HG03432 (cell line): Measurements from ENCODE around the gene R3HDML.
"Not testable (repeated sequence)": the region's sequence is repeated elsewhere in the genome, so short reads cannot be mapped to it uniquely, and the experiment has no call there.

ENCODE experiments used
- ATAC-seq: cut with Tn5 transposase; IDR thresholded peaks from one replicate; pipeline ENCODE4 v1.9.1; 2021; ENCODE audit warnings: mild to moderate bottlenecking, moderate library complexity; ENCODE audit not compliant: unreplicated experiment

R3HDML gene, protein sequence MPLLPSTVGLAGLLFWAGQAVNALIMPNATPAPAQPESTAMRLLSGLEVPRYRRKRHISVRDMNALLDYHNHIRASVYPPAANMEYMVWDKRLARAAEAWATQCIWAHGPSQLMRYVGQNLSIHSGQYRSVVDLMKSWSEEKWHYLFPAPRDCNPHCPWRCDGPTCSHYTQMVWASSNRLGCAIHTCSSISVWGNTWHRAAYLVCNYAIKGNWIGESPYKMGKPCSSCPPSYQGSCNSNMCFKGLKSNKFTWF

DNA sequence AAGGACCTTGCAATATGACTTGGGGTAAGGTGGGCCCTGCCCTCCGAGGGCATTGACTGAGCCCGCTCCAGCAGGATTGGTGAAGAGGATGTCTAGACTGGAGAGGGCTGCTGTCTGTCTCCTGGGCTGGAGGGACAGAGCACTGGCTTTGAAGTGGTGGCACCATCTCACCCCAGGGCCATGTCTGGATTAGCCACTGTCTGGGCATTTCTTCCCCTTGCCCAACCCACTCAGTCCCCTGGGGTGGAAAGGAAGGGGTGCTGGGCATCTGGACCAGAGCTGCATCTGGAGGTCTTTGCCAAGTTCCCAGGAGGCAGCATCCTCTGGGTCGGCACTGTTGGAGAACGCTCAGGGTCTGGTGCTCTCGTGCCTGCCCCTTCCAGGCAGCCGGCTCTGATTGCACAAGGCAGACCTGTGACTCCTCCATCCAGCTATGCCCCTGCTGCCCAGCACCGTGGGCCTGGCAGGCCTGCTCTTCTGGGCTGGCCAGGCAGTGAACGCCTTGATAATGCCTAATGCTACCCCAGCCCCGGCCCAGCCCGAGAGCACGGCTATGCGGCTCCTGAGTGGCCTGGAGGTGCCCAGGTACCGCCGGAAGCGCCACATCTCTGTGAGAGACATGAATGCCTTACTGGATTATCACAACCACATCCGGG, at the start of gene R3HDML:
R3HDML (plus strand) TSS at position 319 of the 656 bp plus-strand sequence; CDS start at position 434, 115 bp downstream.
- ATAC-seq = no peak

DNA sequence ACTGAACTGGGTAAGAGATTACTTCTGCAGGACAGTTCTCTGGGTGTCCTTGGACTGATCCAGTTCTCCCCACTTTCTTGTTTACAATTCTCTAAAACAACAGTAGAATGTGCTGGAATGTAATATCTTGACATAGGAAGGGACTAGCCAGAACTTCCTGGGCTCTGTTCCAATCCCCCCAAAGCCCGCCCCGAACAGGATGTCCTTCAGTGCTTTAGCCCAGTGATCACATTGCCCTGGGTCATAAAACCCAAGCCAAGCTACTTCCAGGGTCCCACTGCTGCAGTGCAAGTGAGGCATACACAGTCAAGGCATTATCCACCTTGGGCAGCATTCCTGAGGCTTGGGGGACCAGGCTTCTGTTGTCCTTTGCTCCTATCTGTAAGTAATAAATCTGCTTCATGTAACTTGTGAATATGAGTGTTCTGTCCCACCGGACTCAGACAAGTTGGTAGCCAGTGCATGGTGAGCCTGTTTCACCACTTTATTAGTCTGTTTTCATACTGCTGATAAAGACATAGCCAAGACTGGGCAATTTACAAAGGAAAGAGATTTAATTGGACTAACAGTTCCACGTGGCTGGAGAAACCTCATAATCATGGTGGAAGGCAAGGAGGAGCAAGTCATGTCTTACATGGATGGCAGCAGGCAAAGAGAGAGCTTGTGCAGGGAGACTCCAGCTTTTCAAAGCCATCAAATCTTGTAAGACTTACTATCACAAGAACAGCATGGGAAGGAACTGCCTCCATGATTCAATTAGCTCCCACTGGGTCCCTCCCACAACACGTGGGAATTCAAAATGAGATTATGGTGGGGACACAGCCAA, 49.4 kb upstream of the R3HDML start:
- no peak for ATAC-seq

DNA sequence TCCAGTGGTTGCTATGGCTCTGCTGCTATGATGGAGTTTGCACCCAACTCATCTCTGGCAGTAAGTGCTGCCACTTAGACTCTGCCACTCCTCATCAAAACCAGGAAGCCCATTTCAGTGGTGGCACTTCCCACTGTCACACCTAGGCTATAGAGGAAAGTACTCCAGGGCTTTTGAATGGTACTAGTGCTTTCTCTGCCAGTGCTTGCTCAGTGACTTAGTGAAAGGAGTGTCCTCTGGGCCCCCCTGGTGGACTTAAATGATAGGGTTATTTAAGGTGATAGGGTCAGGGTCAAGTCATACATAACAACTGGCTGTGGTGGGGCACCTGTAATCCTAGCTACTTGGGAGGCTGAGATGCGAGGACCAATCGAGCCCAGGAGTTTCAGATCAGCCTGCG, 48.6 kb upstream of the R3HDML start:
- ATAC-seq = no peak

DNA sequence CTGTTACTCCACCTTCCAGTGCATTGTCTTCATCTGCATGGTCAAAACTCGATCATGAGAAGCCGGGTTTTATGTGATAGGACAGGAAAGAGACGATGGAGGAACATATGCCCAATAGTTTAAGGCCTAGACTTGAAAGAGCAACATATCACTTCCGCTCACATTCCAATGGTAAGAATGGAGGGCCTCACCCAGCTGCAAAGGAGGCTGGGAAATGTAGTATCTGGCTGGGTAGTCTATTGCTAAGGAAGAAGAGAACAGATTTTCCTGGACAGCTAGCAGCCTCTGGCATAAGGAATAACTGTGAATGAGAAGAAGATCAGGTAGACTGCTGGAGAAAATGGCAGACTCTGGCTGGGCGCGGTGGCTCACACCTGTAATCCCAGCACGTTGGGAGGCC, 45.1 kb upstream of the R3HDML start:
- ATAC-seq = no peak

DNA sequence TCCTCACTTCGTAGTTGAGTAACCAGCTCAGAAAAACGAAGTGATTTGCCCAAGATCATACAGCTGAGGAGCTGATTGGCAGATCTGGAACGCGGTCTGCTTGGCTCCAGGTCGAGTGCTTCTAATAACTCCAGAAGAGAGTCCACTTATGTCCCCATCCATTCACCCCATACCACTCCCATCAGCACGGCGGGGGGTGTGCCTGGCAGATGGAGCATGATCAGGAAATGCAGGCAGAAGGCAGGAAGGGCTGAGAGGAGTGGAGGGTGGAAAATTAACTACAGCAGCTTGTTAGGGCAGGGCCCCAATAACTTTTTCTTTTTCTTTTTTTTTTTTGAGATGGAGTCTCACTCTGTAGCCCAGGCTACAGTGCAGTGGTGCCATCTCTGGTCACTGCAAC, 40.8 kb upstream of the R3HDML start:
- no peak for ATAC-seq

DNA sequence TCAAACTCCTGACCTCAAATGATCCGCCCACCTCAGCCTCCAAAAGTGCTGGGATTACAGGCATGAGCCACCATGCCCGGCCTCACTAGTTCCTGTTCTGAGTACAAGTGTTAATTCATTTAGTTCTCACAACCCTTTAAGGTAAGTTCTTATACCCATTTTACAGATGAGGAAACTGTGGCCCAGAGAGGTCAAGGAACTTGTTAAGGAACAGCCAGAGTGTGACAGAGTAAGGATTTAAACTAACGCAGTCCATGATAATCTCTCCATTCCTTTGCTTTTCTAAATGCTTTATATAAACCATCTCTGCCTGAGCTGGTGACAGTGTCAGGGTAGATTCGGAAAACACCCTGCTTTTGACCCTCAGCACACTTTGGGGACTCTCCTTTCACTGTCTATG, 39.1 kb upstream of the R3HDML start:
- no peak for ATAC-seq

DNA sequence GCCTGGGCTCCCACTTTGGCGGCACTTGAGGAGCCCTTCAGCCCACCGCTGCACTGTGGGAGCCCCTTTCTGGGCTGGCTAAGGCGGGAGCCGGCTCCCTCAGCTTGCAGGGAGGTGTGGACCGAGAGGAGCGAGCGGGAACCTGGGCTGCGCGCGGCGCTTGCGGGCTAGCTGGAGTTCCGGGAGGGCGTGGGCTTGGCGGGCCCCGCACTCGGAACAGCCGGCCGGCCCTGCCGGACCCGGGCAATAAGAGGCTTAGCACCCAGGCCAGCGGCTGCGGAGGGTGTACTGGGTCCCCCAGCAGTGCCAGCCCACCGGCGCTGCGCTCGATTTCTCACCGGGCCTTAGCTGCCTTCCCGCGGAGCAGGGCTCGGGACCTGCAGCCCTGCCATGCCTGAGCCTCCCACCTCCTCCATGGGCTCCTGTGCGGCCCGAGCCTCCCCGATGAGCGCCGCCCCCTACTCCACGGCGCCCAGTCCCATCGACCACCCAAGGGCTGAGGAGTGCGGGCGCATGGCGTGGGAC, 37.8 kb upstream of the R3HDML start:
- not testable (repeated sequence) for ATAC-seq

DNA sequence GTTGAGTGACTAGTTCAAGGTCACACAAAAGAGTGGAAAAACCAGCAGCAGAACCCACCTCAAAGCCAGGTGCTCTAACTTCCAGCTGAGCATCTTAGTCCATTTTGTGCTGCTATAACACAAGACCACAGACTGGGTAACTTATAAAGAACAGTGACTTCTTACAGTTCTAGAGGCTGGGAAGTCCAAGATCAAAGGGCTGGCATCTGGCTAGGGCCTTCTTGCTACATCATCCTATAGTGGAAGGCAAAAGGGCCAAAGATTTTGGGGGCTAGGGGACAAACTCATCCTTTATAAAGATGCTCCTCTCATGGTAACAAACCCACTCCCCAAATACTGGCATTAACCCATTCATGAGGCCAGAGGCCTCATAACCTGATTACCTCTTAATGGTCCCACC, 35.6 kb upstream of the R3HDML start:
- ATAC-seq = no peak

DNA sequence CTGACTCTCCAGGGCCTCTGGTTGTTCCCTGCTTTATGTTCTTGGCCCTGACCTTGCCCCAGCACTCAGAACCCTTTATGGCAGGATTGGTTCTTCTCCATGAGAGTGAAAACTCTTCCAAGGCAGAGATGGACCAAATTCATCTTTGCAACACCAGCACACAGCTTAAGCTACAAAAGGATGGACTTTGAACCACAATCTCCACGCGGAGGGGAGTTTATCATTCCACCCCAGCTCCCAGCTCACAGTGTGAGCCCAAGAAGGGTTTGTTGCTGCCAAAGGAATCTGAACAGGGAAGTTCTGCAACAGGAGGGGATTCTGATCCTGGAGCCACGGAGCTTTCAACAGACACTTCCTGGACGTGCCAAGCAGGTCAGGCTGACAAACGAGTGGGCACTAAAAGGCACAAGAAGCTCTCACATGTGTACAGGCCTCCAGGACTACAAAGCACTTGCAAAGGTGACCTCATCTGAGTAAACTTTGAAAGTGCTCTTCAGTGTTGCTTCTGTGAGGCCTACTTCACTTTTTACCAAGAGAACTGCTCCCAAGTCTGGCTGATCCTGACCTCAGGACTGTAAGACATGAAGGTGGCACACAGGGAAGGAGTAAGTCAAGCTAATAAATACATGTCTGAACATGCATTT, 34.7 kb upstream of the R3HDML start:
- ATAC-seq = no peak

DNA sequence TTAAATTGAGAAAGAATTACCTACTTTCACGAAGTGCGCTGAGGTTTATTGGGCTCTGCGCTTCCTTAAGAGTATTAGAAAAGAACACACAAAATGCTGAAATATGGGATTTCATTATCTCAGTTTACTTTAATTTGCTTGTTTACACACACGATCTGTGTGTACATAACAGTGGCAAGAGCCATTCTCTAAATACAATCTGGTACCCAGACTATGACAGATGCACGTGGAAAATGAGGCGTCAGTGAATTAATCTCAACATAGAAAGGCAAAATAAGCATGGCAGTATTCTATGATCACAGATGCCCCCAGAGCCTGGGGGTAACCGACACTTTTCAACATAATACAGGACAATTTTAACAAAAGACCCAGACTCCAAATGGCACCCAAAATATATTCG, 34.1 kb upstream of the R3HDML start:
- no peak for ATAC-seq

DNA sequence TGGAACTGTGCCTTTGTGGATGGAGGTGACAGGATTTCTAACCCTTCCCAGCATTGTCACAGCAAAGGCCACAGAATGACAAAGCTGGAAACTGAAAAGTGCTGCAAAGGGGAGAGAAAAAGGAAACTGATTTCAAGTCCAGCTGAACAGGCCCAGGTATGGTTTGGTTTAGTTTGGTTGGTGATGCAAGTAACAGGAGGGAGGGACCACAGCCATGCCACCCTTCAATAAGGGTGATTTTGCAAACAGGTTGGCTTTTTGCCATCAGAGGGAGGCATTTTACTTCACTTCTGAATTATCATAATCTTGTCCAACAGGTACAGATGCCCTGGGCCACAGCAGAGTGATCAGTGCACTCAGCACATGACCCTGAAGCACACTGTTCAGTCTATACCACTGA, 32.5 kb upstream of the R3HDML start:
- ATAC-seq = no peak

DNA sequence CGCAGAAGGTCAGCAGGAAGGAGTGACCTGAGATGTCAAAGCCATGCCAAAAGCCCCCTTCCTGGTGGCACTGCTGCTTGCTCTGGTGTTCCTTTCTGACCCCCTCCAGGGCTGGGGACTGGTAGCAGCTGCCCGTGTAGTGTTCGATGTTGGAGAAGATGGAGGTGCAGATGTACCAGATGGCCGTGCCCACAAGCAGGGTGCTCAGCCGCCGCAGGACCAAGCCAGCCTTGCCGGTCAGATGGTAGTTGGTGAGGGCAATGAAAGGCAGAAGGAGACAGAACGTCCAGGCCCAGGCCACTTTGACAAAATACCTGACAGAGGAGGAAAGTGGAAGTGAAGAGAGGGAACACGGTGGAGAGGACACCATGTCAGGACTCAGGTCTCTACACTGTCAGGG, 29.9 kb upstream of the R3HDML start:
- ATAC-seq = no peak

DNA sequence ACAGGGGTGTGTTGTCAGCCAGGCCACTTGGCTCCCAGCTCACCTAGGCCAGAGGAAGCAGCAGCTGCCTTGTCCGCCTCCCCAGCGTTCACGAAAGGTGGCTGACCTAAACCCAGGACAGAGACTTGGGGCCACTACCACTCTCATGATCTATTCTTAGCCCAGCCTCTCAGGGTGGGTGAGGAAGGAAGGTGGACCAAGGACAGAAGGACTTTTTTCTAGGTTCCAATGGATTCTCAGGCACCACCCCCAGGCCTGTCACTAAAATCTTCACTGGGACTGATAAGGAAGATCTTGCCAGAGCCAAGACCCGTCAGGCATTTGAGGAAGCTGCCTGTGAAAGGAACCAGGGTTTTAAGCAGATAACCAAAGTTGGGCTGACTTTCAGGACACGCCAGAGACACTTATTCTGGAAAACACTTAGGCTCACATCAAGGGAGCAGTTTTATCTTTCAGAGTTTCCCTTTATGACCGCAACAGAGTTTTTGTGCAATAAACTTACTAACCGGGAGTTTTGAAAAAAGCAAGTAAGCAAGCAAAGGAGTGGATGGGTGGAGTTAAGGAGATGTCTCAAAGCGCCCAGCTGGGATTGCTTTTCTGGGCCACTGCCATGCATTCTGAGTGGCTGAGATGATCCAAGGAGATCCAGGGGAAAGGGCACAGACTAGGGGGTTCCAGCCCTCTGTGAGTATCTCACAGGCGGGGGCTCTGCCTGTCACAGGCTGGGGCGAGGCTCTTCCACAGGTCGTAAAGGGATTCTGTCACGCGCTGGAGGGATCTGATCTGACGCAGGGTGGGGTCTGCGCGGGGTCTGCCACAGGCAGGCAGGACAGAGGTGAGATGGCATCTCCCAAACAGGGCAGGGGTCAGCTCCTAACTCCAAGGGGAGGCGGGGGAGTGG, 26.8 kb upstream of the R3HDML start:
- peak; percentile 3 for ATAC-seq

DNA sequence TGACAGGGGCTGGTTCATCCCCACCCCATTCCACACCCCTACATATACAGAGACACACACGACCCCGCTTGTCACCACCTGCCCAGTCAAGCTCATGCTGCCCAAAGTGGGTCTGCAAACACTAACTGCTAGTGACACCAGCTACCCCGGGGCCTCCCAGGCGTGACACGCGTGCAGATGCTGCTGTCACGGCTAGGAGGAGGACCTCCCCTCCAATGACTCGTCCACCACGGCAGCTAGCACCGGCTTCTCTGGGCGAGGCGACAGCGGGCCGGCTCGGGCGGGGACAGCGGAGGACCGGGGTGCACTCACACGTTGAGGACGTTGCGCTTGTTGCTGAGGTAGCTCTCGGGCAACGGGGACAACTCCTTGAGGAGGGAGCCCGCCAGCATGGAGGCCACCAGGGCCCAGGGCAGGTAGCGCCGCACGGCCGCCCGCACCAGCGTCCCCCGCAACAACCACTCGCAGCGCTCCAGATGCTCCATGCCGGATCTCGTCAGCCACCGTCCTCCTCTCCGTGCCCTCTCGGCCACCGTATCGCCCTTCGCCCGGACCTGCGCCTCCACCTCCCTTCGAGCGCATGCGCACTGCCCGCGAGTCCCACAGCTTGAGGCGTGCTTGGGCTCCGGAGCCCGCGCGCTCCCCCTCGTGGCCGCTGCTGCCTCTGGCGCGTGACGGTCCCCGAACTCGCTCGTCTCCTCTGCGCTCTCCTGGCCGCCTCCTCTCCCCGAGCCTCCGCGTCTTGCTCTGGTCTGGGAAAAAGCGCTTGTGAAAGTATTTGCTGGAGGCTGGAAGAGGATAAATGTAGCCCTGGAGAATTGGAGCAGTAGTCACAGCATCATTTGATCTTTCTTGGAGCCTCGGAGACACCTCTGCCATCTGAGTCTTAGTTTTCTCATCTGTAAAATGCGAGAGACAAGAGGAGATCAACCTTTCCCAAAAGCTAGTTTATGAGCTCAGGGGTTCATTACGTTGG, 25.9 kb upstream of the R3HDML start, which contains the start of gene FITM2:
FITM2 (minus strand) TSS at position 539 of the 976 bp plus-strand sequence; CDS start at position 485, 54 bp downstream.
- peak; percentile 92 for ATAC-seq

DNA sequence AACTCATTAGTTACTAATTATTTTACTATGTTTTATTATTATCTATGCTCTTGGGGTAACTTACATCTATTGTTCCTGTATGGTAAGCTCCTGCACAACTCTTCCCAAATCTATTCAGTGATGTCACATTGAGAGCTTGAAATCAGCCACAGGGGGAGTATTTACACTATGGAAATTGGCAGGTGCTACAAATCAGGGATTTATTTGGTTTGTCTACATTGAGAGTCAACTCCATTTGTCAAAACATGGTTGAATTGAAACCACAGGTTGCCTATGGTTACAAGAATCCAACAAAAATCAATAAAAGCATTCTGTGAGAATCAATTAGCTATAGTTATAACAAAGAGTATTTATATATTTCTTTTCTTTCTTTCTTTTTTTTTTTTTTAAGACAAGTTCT, 22.0 kb upstream of the R3HDML start:
- no peak for ATAC-seq

DNA sequence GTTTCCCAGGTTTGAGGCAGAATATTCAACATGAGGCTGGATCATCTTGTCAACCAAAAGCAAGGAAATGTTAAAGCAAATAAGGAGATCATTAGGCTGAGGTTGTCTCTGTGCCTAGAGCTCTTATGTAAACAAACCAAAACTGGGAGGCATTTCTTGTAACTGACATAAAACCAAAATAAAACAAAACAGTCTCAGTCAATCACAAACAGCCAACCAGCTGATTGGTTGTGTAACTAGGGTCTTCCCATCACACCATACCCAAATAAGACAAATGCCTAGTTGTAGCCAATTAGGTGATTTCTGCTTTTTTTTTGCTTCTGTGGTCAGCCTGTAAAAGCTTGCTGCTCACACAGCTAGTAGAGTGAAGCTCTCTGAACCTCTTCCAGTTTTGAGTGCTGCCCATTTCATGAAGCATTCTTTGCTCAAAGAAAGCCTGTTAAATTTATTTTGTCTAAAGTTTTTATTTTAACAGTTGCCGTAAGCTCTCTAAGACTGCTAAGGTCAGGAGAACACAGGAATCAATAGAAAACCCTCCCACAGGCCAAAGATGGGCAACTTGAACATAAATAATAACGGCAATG, 16.9 kb upstream of the R3HDML start:
- ATAC-seq = no peak

DNA sequence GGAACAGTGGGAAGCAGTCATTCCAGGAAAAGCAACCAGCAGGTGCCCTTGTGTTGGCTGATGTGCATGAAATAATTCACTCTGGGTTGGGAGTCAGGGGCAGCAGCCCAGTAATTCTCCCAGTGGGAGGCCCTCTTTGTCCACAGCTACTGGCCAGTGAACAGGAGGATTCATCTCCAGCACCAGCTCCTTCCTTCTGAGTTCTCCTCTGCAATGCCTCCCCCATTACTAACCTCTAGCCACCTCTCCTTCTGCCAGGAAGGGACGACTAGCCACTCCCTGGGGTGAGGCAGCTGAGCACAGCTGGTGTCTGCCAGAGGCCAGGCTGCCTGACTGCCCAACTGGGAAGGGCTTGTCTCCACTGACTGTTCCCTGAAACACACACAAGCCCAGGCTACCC, 12.5 kb upstream of the R3HDML start:
- ATAC-seq = no peak

DNA sequence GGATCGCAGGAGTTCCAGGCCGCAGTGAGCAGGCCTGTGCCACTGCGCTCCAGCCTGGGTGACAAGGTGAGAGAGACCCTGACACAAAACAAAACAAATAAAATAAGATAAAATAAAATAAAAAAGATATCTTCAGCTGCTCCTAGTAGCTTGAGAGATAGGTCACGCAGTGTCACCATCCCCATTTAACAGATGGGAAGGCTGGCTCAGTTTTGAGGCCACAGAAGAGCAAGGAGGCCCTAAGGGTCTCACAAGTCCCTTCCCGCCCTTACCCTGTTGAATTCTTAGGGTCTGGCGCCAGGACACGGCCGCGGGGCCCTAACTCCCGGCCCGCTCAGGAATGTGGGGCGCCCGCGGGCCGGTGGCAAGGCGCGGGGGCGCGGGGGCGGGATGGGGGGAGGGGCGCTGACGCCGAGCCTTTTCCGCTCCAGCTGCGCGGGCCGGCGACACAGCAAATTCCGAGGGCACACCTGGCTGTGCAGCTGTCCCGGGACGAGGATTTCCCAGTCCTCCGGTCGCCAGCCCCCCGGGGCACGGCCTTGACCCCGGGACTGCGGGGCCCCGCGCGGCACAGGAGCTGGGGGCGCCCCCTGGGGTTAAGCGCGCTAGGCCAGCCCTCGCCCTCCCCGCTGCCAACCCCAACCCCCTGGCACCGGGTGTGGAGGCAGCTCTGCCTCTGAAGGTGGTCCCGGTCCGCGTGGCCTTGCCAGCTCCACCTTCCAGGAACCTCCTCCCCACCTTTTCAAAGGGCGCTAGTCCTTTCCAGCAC, 10.3 kb upstream of the R3HDML start:
- no peak for ATAC-seq
